Panc1 (cell line): ENCODE measurements around the gene USH2A. TPM values are rescaled to one million over a fixed set of nuclear protein-coding genes. Genes with fewer than 3 reads are reported as not detected.

ENCODE experiments used
- ATAC-seq: fragments of 200-7000 bp; cut with Tn5 transposase; 2 replicates; pipeline ENCODE4 v1.9.1; 2020; ENCODE audit warnings: mild to moderate bottlenecking, moderate library complexity
- BruUV-seq: library from RNA; stranded (reverse); fragments of 400-500 nt; replicated peaks from 2 replicates; lab custom pipeline; 2021; lab: Mats Ljungman, UMichigan
- CTCF ChIA-PET: fragments of 300-600 bp; sonication (Branson Sonifier 250); formaldehyde crosslinking; loops from one replicate; lab custom pipeline; 2022; ENCODE audit warnings: antibody characterized with exemption; lab: Charles Lee
- POLR2A ChIA-PET: fragments of 300-600 bp; sonication (Branson Sonifier 250); formaldehyde crosslinking; loops from one replicate; lab custom pipeline; 2022; ENCODE audit warnings: antibody characterized with exemption; lab: Charles Lee
- DNase-seq: peaks from one replicate; pipeline ENCODE4 v3.0.0-alpha.2; 2010; ENCODE audit warnings: low read depth, low spot score
- H3K27ac ChIP-seq: 2 replicates; pipeline ENCODE4 v1.5.1; 2011; ENCODE audit warnings: mild to moderate bottlenecking, low read length, inconsistent platforms
- H3K27me3 ChIP-seq: fragments of 200-500 bp; sonication (Bioruptor generic); 2 replicates; pipeline ENCODE4 v1.6.0; 2014; ENCODE audit warnings: low read length, inconsistent platforms; ENCODE audit not compliant: control insufficient read depth, insufficient read depth
- H3K36me3 ChIP-seq: fragments of 200-500 bp; sonication (Bioruptor generic); 2 replicates; pipeline ENCODE4 v1.5.1; 2014; ENCODE audit warnings: inconsistent platforms, mild to moderate bottlenecking, low read length, moderate library complexity; ENCODE audit not compliant: control insufficient read depth, insufficient read depth
- H3K4me1 ChIP-seq: 2 replicates; pipeline ENCODE4 v1.5.1; 2011; ENCODE audit warnings: inconsistent platforms, mild to moderate bottlenecking, low read length, moderate library complexity; ENCODE audit not compliant: control insufficient read depth, insufficient read depth
- H3K4me3 ChIP-seq, 2 experiments: 2 replicates each; pipeline ENCODE4 v1.5.1; 2011 to 2012; ENCODE audit warnings: low read depth in 2 of 2, low read length in 2 of 2, mild to moderate bottlenecking in 2 of 2, inconsistent platforms in 1 of 2, moderate library complexity in 1 of 2
- H3K9me3 ChIP-seq: fragments of 200-500 bp; sonication (Bioruptor generic); 2 replicates; pipeline ENCODE4 v1.5.1; 2014; ENCODE audit warnings: low read depth, mild to moderate bottlenecking, inconsistent platforms, low read length, moderate library complexity; ENCODE audit not compliant: control insufficient read depth, insufficient read depth
- CTCF ChIP-seq: fragments of 450-650 bp; IDR thresholded peaks from 2 replicates; pipeline ENCODE4 v1.5.1; 2017; ENCODE audit warnings: mild to moderate bottlenecking
- POLR2AphosphoS5 ChIP-seq: IDR thresholded peaks from 2 replicates; pipeline ENCODE4 v1.6.1; 2012; ENCODE audit warnings: mild to moderate bottlenecking, low read depth, low read length, moderate library complexity
- REST ChIP-seq, 2 experiments: IDR thresholded peaks; 2 replicates each; pipeline ENCODE4 v1.6.1; 2011 to 2012; ENCODE audit warnings: low read depth in 2 of 2, control low read depth in 1 of 2, low read length in 1 of 2, mild to moderate bottlenecking in 1 of 2, moderate library complexity in 1 of 2; ENCODE audit not compliant: insufficient read depth in 1 of 2
- SIN3A ChIP-seq: IDR thresholded peaks from 2 replicates; pipeline ENCODE4 v1.6.1; 2012; ENCODE audit warnings: low read depth, mild to moderate bottlenecking, low read length, moderate library complexity, borderline replicate concordance; ENCODE audit not compliant: insufficient read depth
- TCF7L2 ChIP-seq: IDR thresholded peaks from 2 replicates; pipeline ENCODE4 v1.6.1; 2011; ENCODE audit warnings: mild to moderate bottlenecking, low read depth, low read length, inconsistent platforms
- in situ Hi-C: cut with HindIII; loops from 2 replicates; pipeline ENCODE4 v1.10.0; 2016; ENCODE audit warnings: low sequenced_read_pairs, low pct_unique_long_range_greater_than_20kb
- intact Hi-C: fragments of 100-400 bp; cut with micrococcal nuclease; formaldehyde crosslinking; loops from one replicate; pipeline ENCODE4 v1.10.0; 2022; ENCODE audit not compliant: unreplicated experiment
- total RNA-seq: library from RNA; stranded (reverse); gene quantifications from one replicate; pipeline ENCODE4 v1.2.1, GENCODE V29; 2021; ENCODE audit not compliant: unreplicated experiment

The USH2A gene
- total RNA-seq, 1 experiment from 2014 or later: not detected

- no peaks in the 10 kb centered on the region for H3K9me3 ChIP-seq
- H3K4me1 ChIP-seq: no peaks in the 10 kb centered on the region
- ATAC-seq: no peak
- no peaks in the 10 kb centered on the region for H3K36me3 ChIP-seq
- no peak for DNase-seq
- in situ Hi-C loops: no loop called here
- TF ChIP-seq POLR2AphosphoS5 (no peak), REST (IDR thresholded peaks at IDR 0.05; ENCODE audit: insufficient read depth in 1 of 2, low read depth in 2 of 2, low read length in 1 of 2) (no peak), TCF7L2 (no peak), CTCF (no peak), SIN3A (no peak)
- BruUV-seq: no TSS peak
- H3K27me3 ChIP-seq: no peaks in the 10 kb centered on the region
- H3K4me3 ChIP-seq: no peak overlapping the region
- no peak overlapping the region for H3K27ac ChIP-seq
- intact Hi-C loops: no loop called here
- CTCF ChIA-PET: no interaction called here
- POLR2A ChIA-PET: no interaction called here
Observed at GRCh38 chr1:215768303-215768702, 654.9 kb downstream of the USH2A start.

- TF ChIP-seq CTCF: no peak
- no peak for TF ChIP-seq POLR2AphosphoS5
- no peak for TF ChIP-seq TCF7L2
- TF ChIP-seq REST (IDR thresholded peaks at IDR 0.05; ENCODE audit: insufficient read depth in 1 of 2, low read depth in 2 of 2, low read length in 1 of 2): no peak
- no peak for TF ChIP-seq SIN3A
- H3K36me3 ChIP-seq: no peaks in the 10 kb centered on the region
- no peak overlapping the region for H3K4me3 ChIP-seq
- intact Hi-C loops: no loop called here
- H3K9me3 ChIP-seq: no peaks in the 10 kb centered on the region
- no peaks in the 10 kb centered on the region for H3K27me3 ChIP-seq
- H3K27ac ChIP-seq: no peak overlapping the region
- POLR2A ChIA-PET: no interaction called here
- BruUV-seq: no TSS peak
- CTCF ChIA-PET: no interaction called here
- H3K4me1 ChIP-seq: no peaks in the 10 kb centered on the region
- in situ Hi-C loops: no loop called here
- DNase-seq (no peak), ATAC-seq (no peak)
Observed at GRCh38 chr1:215767761-215768160, 655.5 kb downstream of the USH2A start.
